ENCODE data around the gene FRMD8.

- no peak for TF ChIP-seq MAX (IDR thresholded peaks at IDR 0.05; ENCODE audit: low read depth, low read length)
- peak; percentile 13 for TF ChIP-seq POLR2A (IDR thresholded peaks at IDR 0.05; ENCODE audit: extremely low read depth, insufficient read length)
- no peak for TF ChIP-seq CTCF (IDR thresholded peaks at IDR 0.05; ENCODE audit: low read depth, low read length)
- TF ChIP-seq MYC (IDR thresholded peaks at IDR 0.05; ENCODE audit: low read depth, low read length), result no peak
Observed at GRCh38 chr11:65427691-65428577, 41.5 kb downstream of the FRMD8 start.
